ENCODE results near the gene SEMA3G.

SEMA3G gene

GRCh38 chr3:52442409-52443267, 2.3 kb downstream of the SEMA3G start:
- DNase-seq: no peak
- TF ChIP-seq POLR2A (IDR thresholded peaks at IDR 0.05; ENCODE audit: low read length): no peak
- no peak for TF ChIP-seq GATA1 (IDR thresholded peaks at IDR 0.05; ENCODE audit: low read depth, low read length)

- DNase-seq: no peak
- TF ChIP-seq GATA1 (IDR thresholded peaks at IDR 0.05; ENCODE audit: low read depth, low read length) (no peak), POLR2A (IDR thresholded peaks at IDR 0.05; ENCODE audit: low read length) (no peak)
Observed at GRCh38 chr3:52441772-52442332, 3.1 kb downstream of the SEMA3G start.

GRCh38 chr3:52441091-52441771, 3.7 kb downstream of the SEMA3G start:
- TF ChIP-seq GATA1 (IDR thresholded peaks at IDR 0.05; ENCODE audit: low read depth, low read length) (no peak), POLR2A (IDR thresholded peaks at IDR 0.05; ENCODE audit: low read length) (no peak)
- DNase-seq: no peak

GRCh38 chr3:52440671-52441070, 4.2 kb downstream of the SEMA3G start:
- DNase-seq: no peak
- TF ChIP-seq POLR2A (IDR thresholded peaks at IDR 0.05; ENCODE audit: low read length) (no peak), GATA1 (IDR thresholded peaks at IDR 0.05; ENCODE audit: low read depth, low read length) (no peak)

- TF ChIP-seq GATA1 (IDR thresholded peaks at IDR 0.05; ENCODE audit: low read depth, low read length) (no peak), POLR2A (IDR thresholded peaks at IDR 0.05; ENCODE audit: low read length) (no peak)
- no peak for DNase-seq
Observed at GRCh38 chr3:52440249-52440551, 4.7 kb downstream of the SEMA3G start.

GRCh38 chr3:52439426-52440248, 5.3 kb downstream of the SEMA3G start:
- TF ChIP-seq POLR2A (IDR thresholded peaks at IDR 0.05; ENCODE audit: low read length): no peak
- no peak for TF ChIP-seq GATA1 (IDR thresholded peaks at IDR 0.05; ENCODE audit: low read depth, low read length)
- no peak for DNase-seq

GRCh38 chr3:52438579-52439425, 6.1 kb downstream of the SEMA3G start:
- DNase-seq: no peak
- TF ChIP-seq POLR2A (IDR thresholded peaks at IDR 0.05; ENCODE audit: low read length) (no peak), GATA1 (IDR thresholded peaks at IDR 0.05; ENCODE audit: low read depth, low read length) (no peak)

- TF ChIP-seq POLR2A (IDR thresholded peaks at IDR 0.05; ENCODE audit: low read length) (no peak), GATA1 (IDR thresholded peaks at IDR 0.05; ENCODE audit: low read depth, low read length) (no peak)
- DNase-seq: no peak
Observed at GRCh38 chr3:52438104-52438376, 6.9 kb downstream of the SEMA3G start.

GRCh38 chr3:52437326-52438103, 7.4 kb downstream of the SEMA3G start:
- no peak for DNase-seq
- TF ChIP-seq GATA1 (IDR thresholded peaks at IDR 0.05; ENCODE audit: low read depth, low read length): no peak
- no peak for TF ChIP-seq POLR2A (IDR thresholded peaks at IDR 0.05; ENCODE audit: low read length)

GRCh38 chr3:52436500-52437149, 8.3 kb downstream of the SEMA3G start:
- no peak for DNase-seq

GRCh38 chr3:52435246-52436101, 9.4 kb downstream of the SEMA3G start:
- DNase-seq: no peak
- TF ChIP-seq GATA1 (IDR thresholded peaks at IDR 0.05; ENCODE audit: low read depth, low read length) (no peak), POLR2A (IDR thresholded peaks at IDR 0.05; ENCODE audit: low read length) (no peak)

More at GRCh38 chr3:52436500-52437149, 8.3 kb downstream of the SEMA3G start:
- TF ChIP-seq POLR2A (IDR thresholded peaks at IDR 0.05; ENCODE audit: low read length): no peak
- TF ChIP-seq GATA1 (IDR thresholded peaks at IDR 0.05; ENCODE audit: low read depth, low read length): no peak

Data from erythroblast (primary cell).